Upper lobe of left lung (tissue), 6 donors: ENCODE results near the gene PEPD. TPM values are rescaled to one million over a fixed set of nuclear protein-coding genes. Genes with fewer than 3 reads are reported as not detected.

Experiments used
- ATAC-seq, 2 donors: fragments of 200-7000 bp; cut with Tn5 transposase; one replicate each; pipeline ENCODE4 v1.9.1; 2022; ENCODE audit warnings: mild to moderate bottlenecking in 2 of 2, moderate library complexity in 2 of 2; ENCODE audit not compliant: low FRiP score in 2 of 2
- DNase-seq, 2 donors: peaks; one replicate each; pipeline ENCODE4 v3.0.0-alpha.2; 2019 to 2020
- H3K27ac ChIP-seq, 4 donors: fragments of 200-600 bp; sonication (generic); one replicate each; pipeline ENCODE4 v1.5.1; 2016 to 2019
- H3K27me3 ChIP-seq, 4 donors: fragments of 200-600 bp; sonication (generic); one replicate each; pipeline ENCODE4 v1.5.1; 2017 to 2019
- H3K36me3 ChIP-seq, 4 donors: fragments of 200-600 bp; sonication (generic); one replicate each; pipeline ENCODE4 v1.5.1; 2016 to 2019
- H3K4me1 ChIP-seq, 4 donors: fragments of 200-600 bp; sonication (generic); one replicate each; pipeline ENCODE4 v1.5.1; 2018 to 2019
- H3K4me3 ChIP-seq, 4 donors: fragments of 200-600 bp; sonication (generic); one replicate each; pipeline ENCODE4 v1.5.1; 2017 to 2019; ENCODE audit warnings: mild to moderate bottlenecking in 2 of 4, moderate library complexity in 1 of 4
- H3K9me3 ChIP-seq, 4 donors: fragments of 200-600 bp; sonication (generic); one replicate each; pipeline ENCODE4 v1.5.1; 2018 to 2019
- CTCF ChIP-seq, 6 experiments: fragments of 450-650 bp in 4 of 6; fragments of 200-600 bp in 2 of 6; sonication (generic) in 2 of 6; IDR thresholded peaks; one replicate each; pipeline ENCODE4 v1.5.1; 2016 to 2019; ENCODE audit warnings: antibody characterized with exemption in 6 of 6
- EP300 ChIP-seq, 4 donors: sonication (generic); formaldehyde crosslinking; IDR thresholded peaks; one replicate each; pipeline ENCODE4 v1.5.1; 2017; ENCODE audit warnings: antibody characterized with exemption in 4 of 4, control low read depth in 2 of 4
- POLR2A ChIP-seq, 4 donors: fragments of 450-650 bp; IDR thresholded peaks; one replicate each; pipeline ENCODE4 v1.5.1; 2016 to 2017; ENCODE audit warnings: antibody characterized with exemption in 4 of 4, mild to moderate bottlenecking in 2 of 4
- POLR2AphosphoS5 ChIP-seq, 2 donors: sonication (generic); formaldehyde crosslinking; IDR thresholded peaks; one replicate each; pipeline ENCODE4 v1.5.1; 2017; ENCODE audit warnings: antibody characterized with exemption in 2 of 2
- WGBS, 2 donors: methylation state at CpG; one replicate each; pipeline ENCODE4 v1.1.5; 2017 to 2018; 5-methylcytosine and 5-hydroxymethylcytosine counted together
- total RNA-seq, 6 donors: library from RNA; depleted of rRNA in 4 of 6; stranded (reverse); fragments of >200 nt in 4 of 6; gene quantifications; one replicate each; pipeline versions ENCODE4 v1.1.0 to v1.2.1, GENCODE V29; 2016 to 2021
- donor health status: DM: no; HTN: no; CAD: no; lungs with moderate emphysema.
- donor health status: DM: no; HTN: yes; CAD: no; lungs with severe emphysema.

The PEPD gene
- total RNA-seq, 6 donors from 2014 or later = 30.4 to 106 (median 80.6) TPM

DNA sequence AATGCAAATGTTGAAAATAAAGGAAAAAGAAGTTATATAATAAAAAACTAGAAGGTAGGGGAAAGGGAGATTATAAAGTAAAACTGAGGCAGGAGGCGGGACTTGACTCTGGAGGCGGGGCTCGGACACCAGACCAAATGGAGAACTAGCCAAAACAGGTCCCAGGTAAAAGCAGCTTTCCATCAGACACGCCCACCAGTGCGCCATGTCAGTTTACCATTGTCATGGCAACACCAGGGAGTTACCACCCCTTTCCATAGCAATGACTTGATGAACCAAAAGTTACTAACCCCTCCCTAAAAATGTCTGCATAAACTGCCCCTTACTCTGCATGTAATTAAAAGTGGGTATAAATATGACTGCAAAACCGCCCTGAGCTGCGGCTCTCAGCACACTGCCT is 70.9 kb downstream of the PEPD start:
- no peak overlapping the region for H3K4me3 ChIP-seq
- no peak for DNase-seq
- 95 to 96% methylated on average over 7 of the region's 7 CpGs for WGBS, 2 donors
- TF ChIP-seq POLR2A (IDR thresholded peaks at IDR 0.05) (no peak), CTCF (IDR thresholded peaks at IDR 0.05) (no peak), POLR2AphosphoS5 (IDR thresholded peaks at IDR 0.05) (no peak), EP300 (IDR thresholded peaks at IDR 0.05) (no peak)
- no peaks in the 10 kb centered on the region for H3K27me3 ChIP-seq
- H3K9me3 ChIP-seq = no peaks in the 10 kb centered on the region
- peaks cover 0 to 9% (median 0%) of the 10 kb centered on the region in 4 donors for H3K36me3 ChIP-seq
- no peaks in the 10 kb centered on the region for H3K4me1 ChIP-seq
- no peak overlapping the region for H3K27ac ChIP-seq
- ATAC-seq = no peak

GRCh38 chr19:33449799-33450198 is 71.8 kb downstream of the PEPD start:
- WGBS, 2 donors = 98% methylated on average over 5 to 6 of the region's 6 CpGs
- no peak overlapping the region for H3K27ac ChIP-seq
- H3K36me3 ChIP-seq = peaks cover 0 to 9% (median 0%) of the 10 kb centered on the region in 4 donors
- no peaks in the 10 kb centered on the region for H3K27me3 ChIP-seq
- no peaks in the 10 kb centered on the region for H3K4me1 ChIP-seq
- no peak overlapping the region for H3K4me3 ChIP-seq
- no peak for ATAC-seq
- TF ChIP-seq POLR2AphosphoS5 (IDR thresholded peaks at IDR 0.05) = no peak
- no peak for TF ChIP-seq EP300 (IDR thresholded peaks at IDR 0.05)
- TF ChIP-seq POLR2A (IDR thresholded peaks at IDR 0.05) = no peak
- no peak for TF ChIP-seq CTCF (IDR thresholded peaks at IDR 0.05)
- DNase-seq = no peak
- no peaks in the 10 kb centered on the region for H3K9me3 ChIP-seq

- no peak for TF ChIP-seq EP300 (IDR thresholded peaks at IDR 0.05)
- TF ChIP-seq POLR2AphosphoS5 (IDR thresholded peaks at IDR 0.05) = no peak
- no peak for TF ChIP-seq CTCF (IDR thresholded peaks at IDR 0.05)
- TF ChIP-seq POLR2A (IDR thresholded peaks at IDR 0.05) = no peak
- H3K36me3 ChIP-seq = peaks cover 0 to 16% (median 0%) of the 10 kb centered on the region in 4 donors
- no peaks in the 10 kb centered on the region for H3K27me3 ChIP-seq
- H3K9me3 ChIP-seq = no peaks in the 10 kb centered on the region
- no peak overlapping the region for H3K27ac ChIP-seq
- H3K4me3 ChIP-seq = no peak overlapping the region
- DNase-seq (no peak), ATAC-seq (no peak)
- H3K4me1 ChIP-seq = no peaks in the 10 kb centered on the region
- 88 to 95% methylated on average over 7 to 9 of the region's 9 CpGs for WGBS, 2 donors
Measured at GRCh38 chr19:33448159-33448516, 73.5 kb downstream of the PEPD start.

GRCh38 chr19:33447336-33448158 is 74.0 kb downstream of the PEPD start:
- 88 to 90% methylated on average over 6 to 17 of the region's 18 CpGs for WGBS, 2 donors
- Histone ChIP-seq H3K4me1 (no peaks in the 10 kb centered on the region), H3K27me3 (no peaks in the 10 kb centered on the region), H3K27ac (no peak overlapping the region), H3K9me3 (no peaks in the 10 kb centered on the region), H3K4me3 (no peak overlapping the region), H3K36me3 (peaks cover 0 to 16% (median 0%) of the 10 kb centered on the region in 4 donors)
- ATAC-seq (peak in 1 of 2 donors; percentile 10), DNase-seq (no peak)
- TF ChIP-seq POLR2A (IDR thresholded peaks at IDR 0.05) (no peak), POLR2AphosphoS5 (IDR thresholded peaks at IDR 0.05) (no peak)

- H3K36me3 ChIP-seq = peaks cover 0 to 16% (median 0%) of the 10 kb centered on the region in 4 donors
- H3K27me3 ChIP-seq = no peaks in the 10 kb centered on the region
- no peak for DNase-seq
- no peaks in the 10 kb centered on the region for H3K4me1 ChIP-seq
- no peak overlapping the region for H3K4me3 ChIP-seq
- WGBS, 2 donors = 93 to 100% methylated on average over 2 to 23 of the region's 23 CpGs
- no peak overlapping the region for H3K27ac ChIP-seq
- H3K9me3 ChIP-seq = no peaks in the 10 kb centered on the region
- no peak for TF ChIP-seq CTCF (IDR thresholded peaks at IDR 0.05)
- no peak for TF ChIP-seq EP300 (IDR thresholded peaks at IDR 0.05)
- TF ChIP-seq POLR2AphosphoS5 (IDR thresholded peaks at IDR 0.05) = no peak
- no peak for ATAC-seq
Measured at GRCh38 chr19:33446330-33447293, 75.0 kb downstream of the PEPD start.
